SH-SY5Y (cell line): ENCODE data around the gene ZNF771.

Source experiments
- GATA2 ChIP-seq: IDR thresholded peaks from 2 replicates; pipeline ENCODE4 v1.6.1; 2011; ENCODE audit warnings: mild to moderate bottlenecking, low read depth, low read length
- GATA3 ChIP-seq: IDR thresholded peaks from 2 replicates; pipeline ENCODE4 v1.6.1; 2011; ENCODE audit warnings: low read depth, mild to moderate bottlenecking, low read length, moderate library complexity

ZNF771 gene

DNA sequence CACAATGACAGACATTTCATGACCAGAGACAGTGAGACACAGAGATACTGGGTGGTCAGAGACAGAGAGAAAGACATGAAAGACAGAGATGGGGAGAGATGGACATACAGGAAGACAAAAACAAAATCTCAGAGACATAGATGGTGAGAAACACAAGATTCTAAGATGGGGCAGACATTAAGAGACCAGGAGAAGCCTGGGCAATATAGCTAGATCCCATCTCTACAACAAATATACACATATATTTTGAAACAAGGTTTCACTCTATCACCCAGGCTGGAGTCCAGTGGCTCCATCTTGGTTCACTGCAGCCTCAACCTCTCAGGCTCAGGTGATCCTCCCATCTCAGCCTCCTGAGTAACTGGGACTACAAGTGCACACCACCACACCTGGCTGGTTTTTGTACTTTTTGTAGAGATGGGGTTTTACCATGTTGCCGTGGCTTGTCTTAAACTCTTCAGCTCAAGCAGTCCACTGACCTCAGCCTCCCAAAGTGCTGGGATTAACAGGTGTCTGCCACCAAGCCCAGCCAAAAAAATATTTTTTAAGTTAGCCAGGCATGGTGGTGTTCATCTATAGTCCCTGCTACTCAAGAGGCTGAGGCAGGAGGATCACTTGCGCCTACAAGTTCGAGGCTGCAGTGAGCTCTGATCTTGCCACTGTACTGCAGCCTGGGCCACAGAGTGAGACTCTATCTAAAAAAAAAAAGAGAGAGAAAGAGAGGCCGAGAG lies 27.2 kb upstream of the ZNF771 start:
- no peak for TF ChIP-seq GATA2
- no peak for TF ChIP-seq GATA3

GRCh38 chr16:30380803-30381208 lies 26.6 kb upstream of the ZNF771 start:
- no peak for TF ChIP-seq GATA2
- TF ChIP-seq GATA3 = no peak

DNA sequence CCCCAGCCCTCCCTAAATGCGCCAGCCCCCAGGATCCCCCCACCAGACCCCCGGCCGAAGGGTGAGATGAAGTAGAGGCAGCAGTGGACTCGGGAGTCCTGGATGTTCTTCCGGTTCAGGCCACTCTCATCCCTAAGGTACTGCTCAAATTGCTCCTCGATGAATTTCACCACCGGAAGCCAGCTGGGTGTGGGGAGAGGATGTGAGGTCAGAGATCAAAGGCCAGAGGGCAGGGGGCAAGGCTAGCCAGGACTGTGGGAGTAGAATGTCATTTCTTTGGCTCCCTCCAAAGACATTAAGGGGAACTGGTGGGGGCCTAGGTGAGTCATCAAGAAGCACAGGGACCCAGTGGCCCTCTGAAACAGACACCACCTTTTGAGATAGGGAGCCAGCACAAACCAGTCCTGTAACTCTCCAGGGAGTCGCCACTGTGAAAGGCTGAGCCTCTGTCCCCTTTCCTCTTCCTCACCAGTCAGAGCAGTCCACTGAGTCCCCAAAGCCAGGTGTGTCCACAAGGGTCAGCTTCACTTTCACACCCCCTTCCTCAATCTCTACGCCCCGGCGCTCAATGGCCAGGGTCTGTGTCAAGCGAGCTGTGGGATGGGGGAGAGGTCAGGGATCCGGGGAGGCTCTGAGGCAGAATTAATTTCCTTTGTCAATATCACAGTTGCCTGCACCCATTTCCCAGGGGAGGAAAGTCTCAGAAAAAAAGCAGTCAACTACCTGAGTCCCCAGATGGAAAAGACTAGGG lies 25.9 kb upstream of the ZNF771 start:
- TF ChIP-seq GATA2 = no peak
- no peak for TF ChIP-seq GATA3

- no peak for TF ChIP-seq GATA3
- TF ChIP-seq GATA2 = no peak
Observed at GRCh38 chr16:30382111-30382881, 25.1 kb upstream of the ZNF771 start, which contains the start of gene SEPTIN1. Gene SEPTIN1 (minus strand): TSS chr16:30382561. CDS start chr16:30382542, 19 bp downstream.

GRCh38 chr16:30383521-30383920 lies 23.9 kb upstream of the ZNF771 start:
- TF ChIP-seq GATA3 (no peak), GATA2 (no peak)

GRCh38 chr16:30394592-30395154 lies 12.7 kb upstream of the ZNF771 start:
- no peak for TF ChIP-seq GATA2
- TF ChIP-seq GATA3 = no peak

GRCh38 chr16:30395155-30395991 lies 12.0 kb upstream of the ZNF771 start, which contains the start of gene ZNF48:
Gene ZNF48 (plus strand): TSS chr16:30395420. CDS start chr16:30395795, 375 bp downstream.
- no peak for TF ChIP-seq GATA3
- TF ChIP-seq GATA2 = no peak

DNA sequence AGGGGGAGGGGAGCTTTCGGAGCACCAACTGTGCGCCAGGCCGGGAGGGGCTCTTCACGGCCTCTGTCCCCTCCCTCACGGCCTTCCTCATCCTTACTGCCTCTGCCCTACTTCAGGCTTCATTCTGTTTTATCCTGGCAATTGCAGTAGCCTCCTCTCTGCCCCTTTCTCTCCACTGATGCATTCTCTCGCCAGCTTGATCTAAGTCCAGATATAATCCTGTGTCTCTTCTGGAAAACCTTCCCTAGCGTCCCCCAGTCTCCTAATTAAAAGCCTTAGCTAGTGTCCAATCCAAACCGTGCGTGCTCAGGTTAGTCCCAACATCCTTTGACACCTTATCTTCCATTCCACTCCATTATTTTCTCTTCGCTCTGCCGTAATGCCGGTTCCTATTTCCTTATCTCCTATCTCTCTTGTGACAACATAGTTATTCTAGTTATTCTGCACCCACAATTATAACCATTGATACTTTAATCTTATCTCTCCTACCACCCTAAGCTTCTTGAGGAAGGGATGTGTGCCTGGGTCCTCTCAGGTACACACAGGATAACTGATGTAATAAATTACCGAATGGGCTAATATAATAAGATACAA lies 11.3 kb upstream of the ZNF771 start:
- no peak for TF ChIP-seq GATA3
- peak; percentile 80 for TF ChIP-seq GATA2

DNA sequence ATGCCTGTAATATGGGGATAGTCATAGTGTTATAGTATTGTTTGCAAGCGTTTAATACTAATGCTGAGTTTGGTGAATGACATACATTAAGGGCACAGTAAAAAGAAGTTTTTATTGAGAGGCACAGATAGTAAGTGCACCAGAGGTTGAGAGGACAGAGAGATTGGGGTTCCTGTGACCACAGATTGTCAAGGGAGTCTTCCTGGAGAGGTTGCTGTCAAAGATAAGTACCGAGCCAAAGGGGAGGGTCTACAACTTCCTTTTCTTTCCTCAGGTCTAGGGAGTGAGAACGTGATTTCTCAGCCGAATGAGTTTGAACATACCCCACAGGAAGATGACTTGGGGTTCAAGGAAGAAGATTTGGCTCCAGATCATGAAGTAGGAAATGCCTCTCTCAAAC lies 10.3 kb upstream of the ZNF771 start:
- TF ChIP-seq GATA3 (no peak), GATA2 (no peak)

DNA sequence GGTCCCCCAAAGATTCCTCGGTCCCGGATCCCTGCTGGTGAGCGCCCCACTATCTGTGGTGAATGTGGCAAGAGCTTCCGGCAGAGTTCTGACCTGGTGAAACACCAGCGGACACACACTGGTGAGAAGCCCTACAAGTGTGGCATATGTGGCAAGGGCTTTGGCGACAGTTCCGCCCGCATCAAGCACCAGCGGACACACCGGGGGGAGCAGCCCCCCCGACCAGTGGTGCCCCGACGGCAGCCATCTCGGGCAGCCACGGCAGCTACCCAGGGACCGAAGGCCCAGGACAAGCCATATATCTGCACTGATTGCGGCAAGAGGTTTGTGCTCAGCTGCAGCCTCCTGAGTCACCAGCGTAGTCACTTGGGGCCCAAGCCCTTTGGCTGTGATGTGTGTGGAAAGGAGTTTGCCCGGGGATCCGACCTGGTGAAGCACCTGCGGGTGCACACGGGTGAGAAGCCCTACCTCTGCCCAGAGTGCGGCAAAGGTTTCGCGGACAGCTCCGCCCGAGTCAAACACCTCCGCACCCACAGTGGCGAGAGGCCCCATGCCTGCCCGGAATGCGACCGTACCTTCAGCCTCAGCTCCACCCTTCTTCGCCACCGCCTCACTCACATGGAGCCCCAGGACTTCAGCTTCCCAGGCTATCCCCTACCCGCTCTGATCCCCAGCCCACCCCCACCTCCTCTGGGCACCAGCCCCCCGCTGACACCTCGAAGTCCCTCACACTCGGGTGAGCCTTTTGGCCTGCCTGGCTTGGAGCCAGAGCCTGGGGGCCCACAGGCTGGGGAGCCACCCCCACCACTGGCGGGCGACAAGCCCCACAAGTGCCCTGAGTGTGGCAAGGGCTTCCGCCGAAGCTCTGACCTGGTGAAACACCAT lies 9.4 kb upstream of the ZNF771 start:
- TF ChIP-seq GATA3 (no peak), GATA2 (no peak)

GRCh38 chr16:30398661-30399434 lies 8.6 kb upstream of the ZNF771 start:
- TF ChIP-seq GATA3 (no peak), GATA2 (no peak)
